Uterus (tissue), 2 donors: Measurements from ENCODE around the gene C22orf15.

ENCODE experiments used
- CTCF ChIP-seq, 4 experiments: fragments of 200-600 bp in 2 of 4; fragments of 450-650 bp in 2 of 4; sonication (generic) in 2 of 4; IDR thresholded peaks; one replicate each; pipeline ENCODE4 v1.5.1; 2016 to 2019; ENCODE audit warnings: antibody characterized with exemption in 4 of 4, mild to moderate bottlenecking in 2 of 4, moderate library complexity in 1 of 4
- POLR2A ChIP-seq, 2 donors: fragments of 450-650 bp; IDR thresholded peaks; one replicate each; pipeline ENCODE4 v1.6.1; 2016; ENCODE audit warnings: antibody characterized with exemption in 2 of 2, mild to moderate bottlenecking in 1 of 2, moderate library complexity in 1 of 2

GRCh38 chr22:23786261-23786710 is 23.5 kb downstream of the C22orf15 start:
- no peak for TF ChIP-seq CTCF (IDR thresholded peaks at IDR 0.05)
- no peak for TF ChIP-seq POLR2A (IDR thresholded peaks at IDR 0.05)
